Measurements from ENCODE around the gene NEO1.

NEO1 gene

DNA sequence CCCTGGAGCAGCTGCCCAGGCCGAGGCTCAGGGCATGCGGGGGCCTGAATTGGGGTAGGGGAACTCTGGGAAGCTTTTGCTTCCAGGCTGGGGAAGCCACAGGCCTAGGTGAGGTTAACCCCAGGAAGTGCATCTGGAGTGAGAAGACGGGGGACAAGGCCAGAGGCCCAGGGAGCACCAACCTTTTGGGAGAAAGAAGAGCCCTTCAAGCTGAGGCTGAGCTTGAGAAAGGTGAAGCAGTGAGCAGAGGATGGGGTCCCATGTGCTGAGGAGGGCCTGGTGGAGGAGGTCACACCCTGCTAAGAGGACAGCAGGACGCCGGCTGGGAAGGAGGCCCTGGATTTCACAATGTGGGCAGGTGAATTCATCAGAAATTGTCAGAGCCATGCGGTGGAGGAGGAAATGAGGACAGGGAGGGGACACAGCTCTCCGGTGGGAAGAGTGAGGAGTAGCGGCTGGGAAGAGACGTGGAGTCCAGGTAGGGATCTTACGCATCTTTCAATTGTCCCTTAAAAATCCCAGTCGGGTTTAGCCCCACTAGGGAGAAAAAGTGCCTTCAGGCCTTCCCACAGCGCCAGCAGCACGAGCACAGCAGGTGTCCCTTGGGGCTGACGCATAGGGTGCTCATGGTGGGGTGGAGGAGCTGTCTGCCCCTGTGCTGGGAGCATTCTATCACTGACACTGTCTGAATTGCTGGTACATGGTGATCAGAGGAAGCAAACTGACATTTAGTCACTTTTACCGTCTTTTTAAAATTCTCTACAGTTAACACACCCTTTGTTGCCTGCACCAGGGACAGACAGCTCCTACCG is 265.6 kb downstream of the NEO1 start:
- H3K27ac ChIP-seq: no peak overlapping the region
- intact Hi-C loops (cut with DNase I; ENCODE audit: low total_unique reads): no loop called here
- H3K27me3 ChIP-seq: peaks cover 0 to 43% of the 10 kb centered on the region in 2 donors
- DNase-seq: no peak
- TF ChIP-seq, protein P1, sequence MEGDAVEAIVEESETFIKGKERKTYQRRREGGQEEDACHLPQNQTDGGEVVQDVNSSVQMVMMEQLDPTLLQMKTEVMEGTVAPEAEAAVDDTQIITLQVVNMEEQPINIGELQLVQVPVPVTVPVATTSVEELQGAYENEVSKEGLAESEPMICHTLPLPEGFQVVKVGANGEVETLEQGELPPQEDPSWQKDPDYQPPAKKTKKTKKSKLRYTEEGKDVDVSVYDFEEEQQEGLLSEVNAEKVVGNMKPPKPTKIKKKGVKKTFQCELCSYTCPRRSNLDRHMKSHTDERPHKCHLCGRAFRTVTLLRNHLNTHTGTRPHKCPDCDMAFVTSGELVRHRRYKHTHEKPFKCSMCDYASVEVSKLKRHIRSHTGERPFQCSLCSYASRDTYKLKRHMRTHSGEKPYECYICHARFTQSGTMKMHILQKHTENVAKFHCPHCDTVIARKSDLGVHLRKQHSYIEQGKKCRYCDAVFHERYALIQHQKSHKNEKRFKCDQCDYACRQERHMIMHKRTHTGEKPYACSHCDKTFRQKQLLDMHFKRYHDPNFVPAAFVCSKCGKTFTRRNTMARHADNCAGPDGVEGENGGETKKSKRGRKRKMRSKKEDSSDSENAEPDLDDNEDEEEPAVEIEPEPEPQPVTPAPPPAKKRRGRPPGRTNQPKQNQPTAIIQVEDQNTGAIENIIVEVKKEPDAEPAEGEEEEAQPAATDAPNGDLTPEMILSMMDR (IDR thresholded peaks at IDR 0.05): no peak
- no peaks in the 10 kb centered on the region for H3K9me3 ChIP-seq
- no peaks in the 10 kb centered on the region for H3K36me3 ChIP-seq
- H3K4me1 ChIP-seq: no peaks in the 10 kb centered on the region
- no peak overlapping the region for H3K4me3 ChIP-seq

DNA sequence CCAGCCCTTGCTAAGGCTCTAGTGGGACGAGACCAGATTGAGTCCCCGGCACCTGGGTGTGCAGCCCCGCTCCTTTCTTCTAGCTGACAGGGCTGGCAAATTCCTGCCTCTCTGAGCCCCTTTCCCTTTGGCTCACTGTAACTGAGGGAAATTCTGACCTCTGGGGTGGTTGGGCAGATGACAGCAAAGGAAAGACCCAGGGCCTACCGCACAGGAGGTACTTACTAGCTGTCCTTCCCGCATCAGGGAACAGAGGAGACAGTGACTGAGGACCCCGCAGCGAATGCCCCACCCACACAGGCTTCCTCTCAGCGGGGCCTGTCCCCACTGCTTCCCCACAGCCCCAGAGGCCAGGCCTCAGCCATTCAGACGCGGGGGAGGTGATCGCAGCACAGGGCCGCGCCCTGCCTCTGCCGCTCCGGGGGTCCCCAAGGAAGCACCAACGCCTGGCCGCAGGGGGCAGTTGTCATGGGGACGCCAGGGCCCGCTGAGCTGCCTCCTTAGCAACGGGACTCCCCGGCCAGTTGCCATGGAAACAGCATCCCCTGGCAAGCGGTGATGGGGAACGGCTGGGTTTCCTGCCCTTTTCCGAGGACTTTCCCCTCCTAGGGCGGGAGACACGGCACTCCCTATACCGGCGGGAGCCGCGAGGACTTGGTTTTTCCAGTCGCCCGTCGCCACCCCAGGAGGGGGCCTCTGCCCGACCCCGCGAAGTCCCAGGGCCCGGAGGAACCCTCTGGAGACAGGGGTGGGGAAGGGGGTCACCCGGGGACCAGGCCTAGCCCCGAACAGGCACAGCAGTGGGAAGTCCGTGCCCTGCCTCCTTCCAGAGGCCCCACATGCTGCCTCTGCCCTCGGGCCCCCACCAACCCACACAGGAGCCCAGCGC is 266.4 kb downstream of the NEO1 start:
- Histone ChIP-seq H3K27me3 (peaks cover 0 to 52% of the 10 kb centered on the region in 2 donors), H3K4me3 (no peak overlapping the region), H3K9me3 (no peaks in the 10 kb centered on the region), H3K36me3 (no peaks in the 10 kb centered on the region), H3K4me1 (no peaks in the 10 kb centered on the region), H3K27ac (no peak overlapping the region)
- peak in 1 of 2 donors; percentile 52 for DNase-seq
- intact Hi-C loops (cut with DNase I; ENCODE audit: low total_unique reads): no loop called here
- TF ChIP-seq, protein P1 (IDR thresholded peaks at IDR 0.05): no peak

DNA sequence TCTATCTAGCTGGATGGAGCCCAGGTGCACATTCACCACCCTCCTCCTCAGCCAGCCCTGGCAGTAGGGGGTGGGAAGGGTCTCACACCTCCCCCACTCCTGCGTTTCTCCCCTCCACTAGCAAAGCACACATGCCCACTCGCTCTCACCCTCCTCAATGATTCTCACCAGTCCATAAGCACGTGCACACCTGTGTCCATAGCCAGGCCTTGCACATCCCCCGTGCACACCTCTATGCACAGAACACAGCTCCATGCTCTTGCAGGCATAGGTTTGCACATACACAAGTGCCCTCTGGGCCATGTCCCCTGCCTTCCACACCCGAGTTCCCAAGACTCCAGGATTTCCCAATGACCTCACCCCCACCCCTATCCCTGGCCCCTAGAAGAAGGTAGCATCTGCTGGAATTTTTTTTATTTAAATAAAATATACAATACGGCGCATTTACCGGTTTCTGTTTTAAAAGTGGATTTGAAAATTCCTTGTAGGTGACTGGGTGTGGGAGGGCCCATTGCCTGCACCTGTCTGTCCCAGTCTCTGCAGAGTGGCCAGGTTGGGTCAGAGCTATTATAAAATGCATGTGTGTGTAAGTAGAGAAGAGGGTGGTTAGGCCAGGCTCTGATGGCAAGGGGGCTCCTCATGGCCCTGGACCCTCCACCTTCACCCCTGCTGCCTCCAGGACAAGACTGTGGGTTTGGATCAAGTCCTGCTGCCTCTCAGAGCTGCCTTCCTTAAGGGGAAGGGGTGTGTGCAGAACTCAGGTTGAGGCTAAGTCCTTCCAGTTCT is 267.4 kb downstream of the NEO1 start:
- Histone ChIP-seq H3K27ac (no peak overlapping the region), H3K27me3 (peaks cover 0 to 61% of the 10 kb centered on the region in 2 donors), H3K36me3 (no peaks in the 10 kb centered on the region), H3K9me3 (no peaks in the 10 kb centered on the region), H3K4me1 (no peaks in the 10 kb centered on the region), H3K4me3 (no peak overlapping the region)
- TF ChIP-seq, protein P1 (IDR thresholded peaks at IDR 0.05): no peak
- intact Hi-C loops (cut with DNase I; ENCODE audit: low total_unique reads): no loop called here
- DNase-seq: no peak

DNA sequence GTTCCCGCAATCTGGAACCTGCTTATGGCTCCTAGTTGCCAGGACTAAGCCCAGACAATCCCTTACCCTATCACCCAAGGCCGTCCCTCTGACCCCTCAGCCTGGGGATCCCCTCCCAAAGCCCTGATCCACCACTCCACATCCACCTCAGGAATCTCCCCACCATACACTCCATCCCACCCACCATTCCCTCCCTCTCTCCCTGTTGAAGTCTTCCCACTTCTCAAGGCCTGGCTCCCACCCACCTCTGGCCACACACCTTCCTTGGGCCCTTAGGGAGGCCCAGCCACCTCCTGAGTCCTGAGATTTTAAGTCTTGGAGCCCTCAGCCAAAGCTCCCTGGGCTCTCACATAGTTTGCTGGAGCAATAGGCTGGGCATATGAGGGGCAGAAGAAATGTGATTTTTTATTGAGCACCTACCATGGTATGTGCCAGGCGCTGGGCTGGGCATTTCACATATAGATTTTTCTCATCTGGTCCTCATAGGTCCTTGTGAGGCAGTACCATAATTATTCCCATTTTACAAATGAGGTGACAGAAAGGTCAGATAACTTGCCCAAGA is 268.4 kb downstream of the NEO1 start:
- intact Hi-C loops (cut with DNase I; ENCODE audit: low total_unique reads): no loop called here
- H3K27me3 ChIP-seq: peaks cover 0 to 67% of the 10 kb centered on the region in 2 donors
- peak in 1 of 2 donors; percentile 12 for DNase-seq

More for the DNA sequence above, 268.4 kb downstream of the NEO1 start:
- H3K4me3 ChIP-seq: no peak overlapping the region
- H3K4me1 ChIP-seq: peaks cover 0 to 5% (median 0%) of the 10 kb centered on the region in 4 donors
- TF ChIP-seq, protein P1 (IDR thresholded peaks at IDR 0.05): no peak
- H3K36me3 ChIP-seq: no peaks in the 10 kb centered on the region
- H3K9me3 ChIP-seq: no peaks in the 10 kb centered on the region
- no peak overlapping the region for H3K27ac ChIP-seq

Measured in tibial artery (tissue), 4 donors.